Endothelial cell (in vitro differentiated cells): Measurements from ENCODE around the gene NFATC1. TPM values are rescaled to one million over a fixed set of nuclear protein-coding genes. Genes with fewer than 3 reads are reported as not detected.

Source experiments
- DNase-seq: peaks from one replicate; pipeline ENCODE4 v3.0.0; 2021; ENCODE audit warnings: low spot score
- H3K27ac Mint-ChIP-seq: one replicate; pipeline ENCODE4 v1.8.0; 2021; ENCODE audit warnings: mixed read lengths, inconsistent platforms; ENCODE audit not compliant: unreplicated experiment
- H3K27me3 Mint-ChIP-seq: one replicate; pipeline ENCODE4 v1.8.0; 2021; ENCODE audit warnings: mild to moderate bottlenecking, moderate library complexity, mixed read lengths, inconsistent platforms; ENCODE audit not compliant: unreplicated experiment
- H3K36me3 Mint-ChIP-seq: one replicate; pipeline ENCODE4 v1.8.0; 2021; ENCODE audit warnings: mild to moderate bottlenecking, low read depth, mixed read lengths, inconsistent platforms; ENCODE audit not compliant: unreplicated experiment
- H3K4me1 Mint-ChIP-seq: one replicate; pipeline ENCODE4 v1.8.0; 2021; ENCODE audit warnings: mild to moderate bottlenecking, mixed read lengths, inconsistent platforms; ENCODE audit not compliant: unreplicated experiment
- H3K4me3 Mint-ChIP-seq: one replicate; pipeline ENCODE4 v1.8.0; 2021; ENCODE audit warnings: mild to moderate bottlenecking, mixed read lengths, inconsistent platforms; ENCODE audit not compliant: unreplicated experiment
- H3K9me3 Mint-ChIP-seq: one replicate; pipeline ENCODE4 v1.8.0; 2021; ENCODE audit warnings: mixed read lengths, inconsistent platforms; ENCODE audit not compliant: unreplicated experiment
- CTCF ChIP-seq: fragments of 200-600 bp; sonication (generic); IDR thresholded peaks from one replicate; pipeline ENCODE4 v1.5.0; 2021; ENCODE audit warnings: antibody characterized with exemption; ENCODE audit not compliant: unreplicated experiment
- total RNA-seq: library from RNA; stranded (reverse); fragmentation: NEBNext Ultra II Directional; extraction: Animal tissue kit (Norgen Biotek cat#: 25700); gene quantifications from one replicate; pipeline ENCODE4 v1.2.1, GENCODE V29; 2021; ENCODE audit not compliant: unreplicated experiment

The NFATC1 gene
- total RNA-seq, 1 donor from 2014 or later: 40.6 TPM

DNA sequence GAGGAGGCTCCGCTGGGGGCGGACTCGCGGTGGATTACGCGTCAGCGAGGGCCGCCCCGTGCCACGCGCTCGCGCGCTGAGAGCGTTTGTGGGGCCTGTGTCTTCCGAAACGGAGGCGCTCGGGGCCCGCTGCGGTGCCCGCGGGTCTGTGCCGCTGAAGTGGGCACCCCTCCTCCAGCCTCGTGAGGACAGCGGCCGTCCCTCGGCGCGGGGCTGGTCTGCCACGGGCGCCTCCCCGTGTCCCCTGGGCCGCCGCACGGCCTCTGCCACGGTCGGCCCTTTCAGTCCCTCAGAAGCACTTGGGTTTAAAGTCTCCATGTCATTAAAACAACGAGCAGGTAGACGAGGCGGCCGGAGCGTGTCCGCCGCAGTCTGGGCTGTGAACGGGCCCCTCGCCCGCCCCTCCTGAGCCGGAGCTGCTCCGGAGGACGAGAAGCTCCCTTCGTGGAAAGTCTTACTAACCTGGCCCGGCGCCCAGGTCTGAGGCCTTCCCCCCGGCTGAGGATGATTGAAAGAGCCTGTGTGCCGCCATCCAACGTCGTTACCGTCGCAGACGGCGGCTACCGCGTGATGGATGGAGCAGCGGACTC lies 97.6 kb downstream of the NFATC1 start:
- Mint-ChIP-seq H3K4me3 (no peak overlapping the region), H3K9me3 (peaks cover 3% of the 10 kb centered on the region), H3K4me1 (no peaks in the 10 kb centered on the region)

GRCh38 chr18:79493801-79494211 lies 98.1 kb downstream of the NFATC1 start:
- H3K9me3 Mint-ChIP-seq: peaks cover 8% of the 10 kb centered on the region
- H3K27me3 Mint-ChIP-seq: peaks cover 22% of the 10 kb centered on the region
- H3K4me1 Mint-ChIP-seq: no peaks in the 10 kb centered on the region
- H3K4me3 Mint-ChIP-seq: no peak overlapping the region
- no peak for DNase-seq
- no peak for TF ChIP-seq CTCF
- no peak overlapping the region for H3K27ac Mint-ChIP-seq
- H3K36me3 Mint-ChIP-seq: peaks cover 39% of the 10 kb centered on the region

More for the DNA sequence above, 97.6 kb downstream of the NFATC1 start:
- peaks cover 34% of the 10 kb centered on the region for H3K36me3 Mint-ChIP-seq
- H3K27me3 Mint-ChIP-seq: peaks cover 23% of the 10 kb centered on the region
- DNase-seq: no peak
- H3K27ac Mint-ChIP-seq: no peak overlapping the region
- TF ChIP-seq CTCF: no peak

DNA sequence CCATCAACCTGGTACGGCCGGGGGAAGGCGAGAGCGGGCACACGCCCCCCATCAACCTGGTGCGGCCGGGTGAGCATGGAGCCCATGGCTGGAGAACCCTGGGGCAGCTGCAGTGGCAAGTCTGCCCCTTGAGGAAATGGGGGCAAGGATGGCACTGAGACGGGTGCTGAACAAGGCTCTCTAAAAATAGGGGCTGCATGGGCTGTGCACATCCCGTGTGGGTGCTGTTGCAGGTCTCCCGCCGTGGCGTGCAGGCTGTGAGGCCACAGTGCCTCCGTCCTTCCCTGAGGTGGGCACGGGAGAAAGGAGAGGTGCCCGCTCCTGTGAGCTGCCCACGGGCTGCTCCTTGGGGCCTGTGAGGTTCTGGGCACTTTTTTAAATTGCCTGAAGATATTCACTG lies 99.2 kb downstream of the NFATC1 start:
- H3K36me3 Mint-ChIP-seq: peaks cover 46% of the 10 kb centered on the region
- H3K27me3 Mint-ChIP-seq: peaks cover 22% of the 10 kb centered on the region
- DNase-seq: no peak
- H3K4me1 Mint-ChIP-seq: no peaks in the 10 kb centered on the region
- no peak for TF ChIP-seq CTCF
- peaks cover 11% of the 10 kb centered on the region for H3K9me3 Mint-ChIP-seq
- H3K4me3 Mint-ChIP-seq: no peak overlapping the region
- H3K27ac Mint-ChIP-seq: no peak overlapping the region

- Mint-ChIP-seq H3K4me1 (no peaks in the 10 kb centered on the region), H3K36me3 (peaks cover 46% of the 10 kb centered on the region), H3K27ac (no peak overlapping the region), H3K9me3 (peaks cover 11% of the 10 kb centered on the region), H3K4me3 (no peak overlapping the region), H3K27me3 (peaks cover 20% of the 10 kb centered on the region)
- no peak for DNase-seq
- TF ChIP-seq CTCF: no peak
Measured at GRCh38 chr18:79495591-79496071, 99.9 kb downstream of the NFATC1 start.

DNA sequence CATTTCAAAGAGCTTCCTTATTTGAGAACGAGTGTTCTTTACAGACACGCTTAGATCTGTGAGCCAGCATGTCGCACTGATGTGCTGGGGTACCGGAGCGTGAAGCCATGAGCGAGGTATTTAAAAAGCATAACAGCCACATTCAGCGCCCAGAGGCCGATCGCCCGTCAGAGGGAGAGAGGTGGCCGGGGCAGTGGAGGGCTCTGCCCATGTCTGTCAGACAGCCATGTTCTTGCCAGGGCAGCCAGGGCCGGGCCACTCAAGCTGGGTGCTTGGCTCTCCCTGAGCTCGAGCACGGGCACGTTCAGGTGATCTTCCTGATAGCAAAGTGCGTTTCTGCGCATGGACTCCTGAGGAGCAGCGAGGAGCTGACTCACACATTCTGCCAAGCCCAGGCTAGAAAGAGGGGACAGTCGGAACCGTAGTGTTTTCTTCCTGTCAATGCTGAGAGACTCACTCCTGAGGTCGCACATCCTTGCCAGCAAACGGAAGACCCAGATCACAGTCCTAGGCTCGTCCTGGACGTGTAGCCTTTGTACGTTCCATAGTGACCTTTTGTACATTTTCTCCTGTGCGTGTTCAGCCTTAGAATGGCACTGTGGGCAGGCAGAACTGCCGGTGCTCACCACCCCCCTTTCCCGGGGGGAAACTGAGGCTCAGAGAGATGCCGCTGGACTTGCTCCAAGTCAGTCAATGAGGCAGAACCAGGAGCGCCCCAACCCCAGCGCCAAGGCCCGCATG lies 100.7 kb downstream of the NFATC1 start:
- Mint-ChIP-seq H3K4me1 (no peaks in the 10 kb centered on the region), H3K4me3 (peak overlapping the region; percentile 73), H3K27me3 (peaks cover 16% of the 10 kb centered on the region), H3K36me3 (peaks cover 46% of the 10 kb centered on the region), H3K27ac (peak overlapping the region; percentile 26), H3K9me3 (peaks cover 11% of the 10 kb centered on the region)
- no peak for DNase-seq
- no peak for TF ChIP-seq CTCF
